ENCODE results near the gene RBP5.
A peak's percentile ranks its signal among the peaks of the same experiment; 100 is the strongest.

RBP5 gene, protein sequence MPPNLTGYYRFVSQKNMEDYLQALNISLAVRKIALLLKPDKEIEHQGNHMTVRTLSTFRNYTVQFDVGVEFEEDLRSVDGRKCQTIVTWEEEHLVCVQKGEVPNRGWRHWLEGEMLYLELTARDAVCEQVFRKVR

DNA sequence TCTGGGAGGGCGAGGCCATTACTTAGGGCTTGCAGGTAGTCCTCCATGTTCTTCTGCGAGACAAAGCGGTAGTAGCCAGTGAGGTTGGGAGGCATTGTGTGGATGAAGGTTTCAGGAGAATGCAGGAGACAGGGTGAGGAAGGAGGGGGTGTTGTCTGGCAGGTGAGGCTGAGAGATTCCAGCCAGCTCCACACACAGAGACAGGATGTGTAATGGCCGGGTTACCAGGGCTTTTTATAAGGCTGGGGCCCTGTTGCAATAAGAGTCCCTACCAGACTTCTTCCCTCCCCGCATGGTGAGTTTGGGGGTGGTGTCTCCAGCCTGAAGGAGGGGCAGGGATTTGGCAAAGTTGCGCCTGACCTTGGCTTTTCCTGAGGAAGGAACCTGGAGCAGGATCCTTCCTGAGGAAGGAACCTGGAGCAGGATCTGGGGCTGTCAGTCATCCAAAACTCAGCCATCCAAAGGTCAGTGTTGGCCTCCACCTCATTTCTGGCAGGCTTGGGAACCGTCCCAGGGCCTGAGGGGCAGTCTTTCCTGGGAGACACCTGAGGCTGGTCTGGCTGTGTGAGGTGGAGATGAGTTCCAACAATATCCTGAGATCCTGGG is at the start of gene RBP5:
TSS of gene RBP5 (minus strand) at position 209 of the 606 bp plus-strand sequence. CDS start at position 95, 114 bp downstream.
- no peak for DNase-seq

DNA sequence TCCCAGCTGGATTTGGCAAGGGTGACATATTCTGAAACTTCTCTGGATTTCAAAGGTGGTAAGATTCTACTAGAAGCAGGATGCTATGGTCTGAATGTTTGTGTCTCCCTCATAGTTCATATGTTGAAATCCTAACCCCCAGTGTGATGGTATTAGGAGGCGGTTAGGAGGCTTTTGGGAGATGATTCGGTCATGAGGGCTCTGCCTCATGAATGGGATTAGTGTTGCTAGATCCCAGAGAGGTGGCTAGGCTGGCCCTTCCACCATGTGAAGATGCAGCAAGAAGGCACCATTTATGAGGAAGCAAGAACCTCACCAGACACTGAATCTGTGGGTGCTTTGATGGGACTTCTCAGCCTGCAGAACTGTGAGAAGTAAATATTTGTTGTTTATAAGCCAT is 49.8 kb upstream of the RBP5 start:
- no peak for DNase-seq

DNA sequence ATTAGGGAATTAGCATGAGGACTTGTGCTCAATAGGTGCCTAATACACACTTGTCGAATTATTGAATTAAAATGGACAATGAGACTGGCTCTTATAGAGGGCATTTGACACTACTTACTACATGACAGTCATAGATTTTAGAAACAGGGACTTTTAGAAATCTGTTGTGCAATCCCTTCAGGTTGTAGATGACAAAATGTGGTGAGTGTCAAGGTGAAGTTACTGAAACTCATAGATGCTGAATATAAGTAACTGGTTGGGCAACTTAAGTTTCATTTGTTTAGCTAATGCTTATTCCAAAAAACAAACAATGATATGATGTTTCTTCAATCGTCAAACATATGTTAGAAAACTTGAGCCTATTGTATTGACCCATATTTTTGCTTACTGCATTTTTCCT is 47.9 kb upstream of the RBP5 start:
- no peak for DNase-seq

DNA sequence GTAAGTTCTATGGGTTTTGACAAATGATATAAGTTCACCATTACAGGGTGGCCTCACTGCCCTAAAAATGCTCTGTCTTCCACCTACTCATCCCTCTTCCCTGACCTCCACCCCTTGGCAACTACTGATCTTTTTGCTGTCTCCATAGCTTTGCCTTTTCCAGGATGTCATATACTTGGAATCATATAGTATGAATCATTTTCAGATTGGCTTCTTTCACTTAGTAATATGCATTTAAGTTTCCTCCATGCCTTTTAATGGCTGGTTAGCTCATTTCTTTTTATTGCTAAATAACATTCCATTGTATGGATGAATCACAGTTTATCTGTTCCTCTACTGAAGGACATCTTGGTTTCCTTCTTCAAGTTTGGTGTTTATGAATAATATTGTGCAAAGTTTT is 46.8 kb upstream of the RBP5 start:
- no peak for DNase-seq

DNA sequence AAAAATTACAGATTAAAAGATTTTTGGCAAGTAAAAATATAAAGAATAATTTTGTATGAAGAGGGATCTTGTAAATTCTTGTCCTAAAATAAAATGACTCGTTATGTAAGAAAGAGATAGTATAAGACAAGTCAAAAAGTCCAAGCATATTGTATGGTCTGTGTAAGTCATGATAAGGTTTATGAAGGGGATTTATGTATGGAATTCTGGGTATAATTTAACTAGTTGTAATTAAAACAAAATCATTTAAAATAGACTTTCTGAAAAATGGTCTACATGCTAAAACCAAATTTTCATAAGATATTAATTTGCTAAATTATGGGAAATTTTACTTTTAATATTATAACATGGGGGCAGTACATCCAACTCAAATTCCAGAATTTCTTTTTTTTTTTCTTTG is 43.2 kb upstream of the RBP5 start:
- DNase-seq, result no peak

DNA sequence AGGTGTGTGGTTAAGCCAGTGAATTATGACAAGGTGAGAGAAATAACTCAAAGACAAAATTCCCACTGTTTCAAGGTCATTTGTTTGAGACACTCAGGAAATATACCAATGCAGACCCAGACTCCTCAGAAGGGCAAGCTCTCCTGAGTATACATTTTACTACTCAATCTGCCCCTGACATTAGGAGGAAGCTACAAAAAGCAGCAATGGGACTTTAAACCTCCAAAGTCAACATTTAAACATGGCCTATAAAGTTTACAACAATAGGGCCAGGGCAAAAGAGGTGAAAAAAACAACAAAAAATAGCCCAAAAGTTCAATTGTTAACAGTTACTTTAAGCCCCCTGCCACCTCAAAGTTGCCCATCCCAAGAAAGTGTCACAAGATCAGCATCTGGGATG is 41.3 kb upstream of the RBP5 start:
- no peak for DNase-seq

DNA sequence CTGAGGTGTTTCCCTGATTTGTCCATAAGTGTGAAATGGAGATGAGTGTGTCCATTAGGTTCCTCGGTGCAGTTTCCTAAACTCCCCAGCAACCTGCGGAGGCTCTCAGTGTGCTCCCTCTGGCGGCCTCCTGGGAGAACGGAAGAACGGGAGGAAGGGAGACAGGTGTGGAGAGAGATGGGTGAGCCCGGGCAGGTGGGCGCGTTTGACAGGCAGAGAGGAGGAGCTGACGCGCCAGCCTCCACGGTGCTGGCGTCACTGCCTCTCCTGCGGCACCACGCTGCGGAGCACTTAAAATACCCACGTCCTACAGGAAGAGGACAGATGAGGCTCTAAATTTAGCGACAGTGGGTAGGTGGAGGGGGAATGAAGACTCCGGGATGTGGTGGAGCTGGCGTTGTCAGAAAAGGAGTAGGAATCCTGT is 34.0 kb upstream of the RBP5 start:
- DNase-seq, result peak; percentile 24

DNA sequence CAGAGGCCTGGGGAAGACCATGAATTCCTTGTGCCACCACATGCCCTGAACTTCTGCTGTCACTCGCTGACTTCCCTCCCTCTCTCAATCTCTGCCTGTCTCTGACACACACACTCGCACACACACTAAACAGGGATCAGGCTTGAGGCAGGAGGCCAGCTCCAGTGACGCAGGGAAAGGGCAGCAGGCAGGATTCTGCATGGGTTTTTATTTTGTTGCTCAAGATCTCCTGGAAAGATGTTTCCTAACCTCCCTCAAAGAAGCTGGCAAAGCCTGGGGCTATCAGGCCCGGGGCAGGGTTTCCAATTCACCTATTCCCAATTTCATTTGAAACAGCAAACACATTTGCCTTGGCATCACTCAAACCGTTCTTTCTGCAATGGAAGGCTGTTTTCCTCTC is 33.1 kb upstream of the RBP5 start:
- no peak for DNase-seq

DNA sequence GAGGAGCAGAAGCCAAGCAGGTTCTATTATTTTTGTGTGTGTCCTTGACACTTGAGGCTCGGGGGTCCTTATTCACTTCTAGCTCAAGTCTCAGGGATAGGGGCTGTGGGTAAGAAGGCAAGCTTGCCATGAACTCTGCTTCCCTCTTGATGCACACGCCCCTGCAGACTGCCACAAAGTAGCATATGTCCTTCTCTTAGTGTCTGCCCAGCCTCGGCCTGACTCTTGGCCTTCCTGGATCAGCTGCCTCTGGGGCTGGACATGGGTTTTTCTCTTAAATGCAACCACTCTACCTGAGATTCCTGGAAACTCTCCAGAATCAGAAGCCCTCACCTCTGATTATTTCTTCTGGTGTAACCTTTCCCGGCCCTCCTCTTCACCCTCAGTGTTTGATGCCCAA is 32.6 kb upstream of the RBP5 start:
- no peak for DNase-seq

DNA sequence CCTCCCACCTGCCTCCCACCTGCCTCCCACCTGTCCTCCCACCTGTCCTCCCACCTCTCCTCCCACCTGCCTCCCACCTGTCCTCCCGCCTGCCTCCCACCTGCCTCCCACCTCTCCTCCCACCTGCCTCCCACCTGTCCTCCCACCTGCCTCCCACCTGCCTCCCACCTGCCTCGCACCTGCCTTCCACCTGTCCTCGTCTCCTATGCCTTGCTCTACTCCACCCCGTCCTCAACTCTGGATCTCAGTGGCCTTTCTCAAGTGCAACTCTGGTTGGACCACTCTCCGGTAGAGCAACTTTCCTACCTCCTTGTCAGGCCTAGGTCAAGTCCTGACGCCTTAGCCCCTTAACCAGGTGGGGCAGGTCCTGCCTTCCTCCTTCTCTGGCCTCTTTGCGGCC is 31.5 kb upstream of the RBP5 start:
- DNase-seq, result no peak

DNA sequence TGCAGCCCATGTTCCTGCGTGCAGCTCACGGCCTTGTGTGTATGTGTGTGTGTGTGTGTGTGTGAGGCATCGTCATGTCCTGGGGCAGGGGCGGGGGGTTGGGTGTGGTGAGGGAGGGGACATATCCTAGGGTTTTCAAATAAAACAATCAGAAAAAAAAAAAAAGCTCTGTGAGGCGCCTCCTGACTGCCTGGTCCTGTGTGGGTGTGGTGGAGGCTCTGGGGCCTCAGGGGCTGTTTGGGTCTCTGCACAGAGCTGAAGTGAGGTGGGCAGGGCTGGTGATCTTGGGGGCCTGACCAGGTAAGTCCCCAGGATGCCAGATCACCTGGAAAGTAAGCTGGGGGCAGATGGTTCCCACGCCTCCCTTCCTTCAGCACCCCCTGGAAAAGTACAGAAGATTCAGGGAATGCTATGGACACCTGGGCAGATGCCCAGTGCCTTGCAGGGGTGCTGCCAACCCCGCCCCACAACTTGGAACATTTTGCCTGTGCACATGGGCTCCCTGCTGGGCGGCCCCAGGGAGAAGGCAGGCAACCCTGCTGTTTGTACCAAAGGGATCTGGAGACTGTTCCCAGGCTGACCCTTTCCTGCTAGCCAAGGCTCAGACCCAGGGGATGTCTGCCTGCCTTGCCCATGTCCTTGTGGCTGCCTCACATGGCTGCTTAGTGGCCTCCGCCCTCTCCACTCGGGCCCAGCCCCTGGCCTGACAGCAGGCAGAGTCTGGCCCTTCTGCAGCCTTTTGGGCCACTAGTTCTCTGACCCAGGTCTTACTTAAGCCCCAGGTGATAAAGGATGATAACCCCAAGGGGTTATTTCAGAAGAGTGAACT is 30.3 kb upstream of the RBP5 start:
- DNase-seq, result no peak

DNA sequence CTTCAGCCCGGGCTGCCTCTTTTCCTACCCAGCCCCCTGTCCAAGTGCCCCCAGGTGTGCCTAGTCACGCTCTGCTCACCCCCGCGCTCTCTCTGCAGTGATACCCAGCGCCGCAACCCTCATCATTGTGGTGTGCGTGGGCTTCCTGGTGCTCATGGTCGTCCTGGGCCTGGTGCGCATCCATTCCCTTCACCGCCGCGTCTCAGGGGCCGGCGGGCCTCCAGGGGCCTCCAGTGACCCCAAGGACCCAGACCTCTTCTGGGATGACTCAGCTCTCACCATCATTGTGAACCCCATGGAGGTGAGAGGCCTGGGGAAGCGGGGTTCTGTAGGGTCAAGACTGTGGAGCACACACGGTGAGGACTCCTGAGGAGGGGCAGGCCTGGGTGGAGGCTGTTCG is 28.7 kb upstream of the RBP5 start:
- no peak for DNase-seq

DNA sequence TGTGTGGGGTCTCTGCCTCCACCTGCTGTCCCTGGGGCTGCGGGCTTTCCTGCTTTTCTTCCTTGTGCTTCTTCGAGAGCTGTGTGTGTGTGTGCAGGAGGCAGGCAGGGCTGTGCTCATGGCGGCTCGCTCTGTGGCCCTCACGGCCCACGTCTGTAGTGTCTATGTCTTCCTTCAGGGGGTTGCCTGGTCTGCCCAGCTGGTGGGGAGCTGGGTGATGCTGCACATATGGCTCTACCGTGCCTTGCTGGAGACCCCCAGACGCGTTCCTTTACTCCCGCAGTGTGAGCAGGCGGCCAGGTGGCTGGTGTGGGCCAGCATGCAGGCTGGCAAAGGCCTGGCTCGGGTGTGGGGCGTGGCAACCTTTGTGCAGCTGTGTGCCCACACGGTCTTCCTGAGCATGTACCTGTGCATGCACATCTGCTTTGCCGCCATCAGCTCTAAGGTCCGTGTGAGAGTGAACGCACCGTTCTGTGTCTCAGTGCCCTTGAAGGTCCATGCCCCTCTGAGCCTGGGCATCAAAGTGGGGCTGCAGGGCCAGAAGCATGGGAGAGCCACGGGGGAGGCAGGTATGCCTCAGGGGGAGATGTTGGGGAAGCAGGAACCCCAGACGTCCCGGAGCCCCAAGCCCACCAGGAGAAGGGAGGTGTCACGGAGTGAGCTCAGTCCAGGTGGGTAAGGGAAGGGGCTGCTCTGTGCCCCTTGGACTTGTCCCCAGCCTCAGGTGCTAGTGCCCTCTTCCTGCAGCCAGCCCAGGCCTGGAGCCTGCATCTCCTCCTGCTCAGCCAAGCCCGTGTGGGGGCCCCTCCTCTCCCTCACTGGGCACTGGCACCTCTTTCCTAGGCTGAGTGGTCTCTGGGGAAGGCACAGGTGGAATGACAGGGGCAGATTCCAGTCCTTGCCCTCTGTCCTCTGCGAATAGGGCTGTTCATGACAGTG is 27.8 kb upstream of the RBP5 start:
- no peak for DNase-seq

DNA sequence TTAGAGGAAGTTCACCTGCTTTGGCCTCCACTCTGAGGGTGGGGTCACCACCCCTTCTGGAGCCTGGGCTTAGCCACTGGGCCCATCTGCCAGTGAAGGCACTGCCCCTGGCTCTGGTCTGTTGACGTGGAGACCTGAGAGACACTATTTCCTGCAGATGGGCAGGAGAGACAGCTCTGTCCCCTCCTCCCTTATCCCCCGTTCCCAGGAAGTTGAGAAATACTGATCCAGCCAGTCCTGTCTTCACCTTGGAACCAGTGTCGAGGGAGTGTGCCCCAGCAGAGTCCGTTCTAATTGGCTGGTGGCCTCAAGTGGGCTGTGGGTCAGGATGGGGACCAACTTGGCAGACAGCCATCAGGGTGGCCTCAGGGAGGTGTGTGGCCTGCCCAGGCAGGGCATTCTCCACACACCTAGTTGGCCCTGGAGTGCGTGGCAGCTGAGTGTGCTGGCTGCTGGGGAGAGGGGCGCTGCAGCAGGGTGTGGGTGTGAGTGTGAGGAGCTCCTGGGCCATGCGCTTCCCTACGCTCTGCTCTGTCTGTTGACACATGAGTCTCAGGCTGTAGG is 26.9 kb upstream of the RBP5 start:
- no peak for DNase-seq

DNA sequence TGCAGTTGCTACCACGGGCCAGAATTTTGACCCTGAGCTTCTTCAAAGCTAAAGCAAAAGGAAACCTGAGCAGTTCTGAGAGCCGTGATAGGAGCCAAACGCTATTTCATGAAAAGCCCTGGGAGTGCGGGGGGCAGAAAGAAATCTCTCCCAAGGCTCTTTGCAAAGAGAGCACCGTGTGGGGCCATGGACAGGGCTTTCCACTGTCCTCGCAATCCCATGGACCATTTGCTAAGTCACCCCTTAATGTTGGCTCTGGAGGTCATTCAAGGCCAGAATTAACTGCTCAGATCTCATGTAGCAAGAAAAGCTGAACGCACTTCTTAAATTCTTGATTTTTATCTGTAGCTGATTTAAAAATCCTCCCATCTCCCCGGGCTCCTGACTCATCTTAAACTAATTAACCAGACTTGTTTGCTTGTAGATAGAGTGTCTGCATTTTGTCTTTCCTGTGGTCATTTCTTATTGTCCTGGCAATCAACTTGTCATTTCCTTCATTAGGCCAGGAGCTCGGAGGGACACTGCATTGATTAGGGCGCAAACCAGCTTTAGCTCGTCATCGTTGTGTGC is 26.3 kb upstream of the RBP5 start:
- DNase-seq, result no peak

DNA sequence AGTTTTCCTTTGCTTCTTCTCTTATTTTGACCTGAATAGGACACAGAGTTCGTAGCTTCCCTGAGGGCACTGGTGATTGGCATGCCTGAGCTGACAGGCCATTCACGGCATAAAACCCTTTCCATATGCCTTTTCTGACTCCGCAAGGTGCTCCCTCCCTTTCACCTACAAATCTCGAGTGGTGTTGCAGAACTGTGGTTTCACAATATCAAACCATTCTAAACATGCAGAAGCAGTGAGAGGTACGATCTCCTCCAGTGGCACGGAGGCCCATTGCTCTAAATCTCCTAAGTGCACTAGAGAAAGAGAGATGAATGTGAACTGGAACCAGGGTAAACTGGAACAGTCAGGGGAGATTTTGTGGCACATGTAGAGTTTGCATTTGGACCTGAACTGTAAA is 25.4 kb upstream of the RBP5 start:
- DNase-seq, result no peak

DNA sequence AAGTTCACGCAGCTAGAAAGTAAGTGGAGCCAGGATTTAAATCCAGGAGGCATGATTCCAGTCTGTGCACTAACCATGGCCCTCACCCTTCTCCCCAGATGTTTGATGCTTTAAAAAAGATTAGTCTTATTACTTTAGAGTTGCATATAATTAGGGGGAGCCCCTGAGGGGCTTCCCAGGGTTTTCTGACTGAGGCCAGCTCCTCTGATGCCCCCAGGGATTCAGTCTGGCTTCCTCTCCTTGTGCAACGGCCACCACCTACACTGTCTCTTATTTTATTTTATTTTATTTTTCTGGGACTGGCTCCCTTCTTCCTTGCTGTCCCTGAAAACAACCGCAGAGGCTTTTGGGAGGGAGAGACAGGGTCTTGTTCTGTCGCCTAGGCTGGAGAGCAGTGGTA is 24.1 kb upstream of the RBP5 start:
- no peak for DNase-seq

DNA sequence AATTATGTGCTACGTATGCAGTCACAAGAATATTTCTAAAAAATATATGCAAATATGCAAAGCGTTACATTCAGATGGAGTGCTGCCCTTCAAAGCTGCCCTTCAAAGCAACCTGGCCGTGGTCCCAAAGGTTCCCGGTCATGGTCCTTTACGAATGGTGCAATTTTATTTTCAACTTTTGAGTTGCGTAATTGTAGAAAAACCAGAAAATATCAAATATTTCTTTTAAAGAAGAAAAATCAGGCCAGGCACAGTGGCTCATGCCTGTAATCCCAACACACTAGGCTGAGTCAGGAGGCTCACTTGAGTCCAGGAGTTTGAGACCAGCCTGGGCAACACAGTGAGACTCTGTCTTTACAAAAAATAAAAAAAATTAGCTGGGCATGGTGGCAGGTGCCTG is 22.8 kb upstream of the RBP5 start:
- DNase-seq, result no peak

DNA sequence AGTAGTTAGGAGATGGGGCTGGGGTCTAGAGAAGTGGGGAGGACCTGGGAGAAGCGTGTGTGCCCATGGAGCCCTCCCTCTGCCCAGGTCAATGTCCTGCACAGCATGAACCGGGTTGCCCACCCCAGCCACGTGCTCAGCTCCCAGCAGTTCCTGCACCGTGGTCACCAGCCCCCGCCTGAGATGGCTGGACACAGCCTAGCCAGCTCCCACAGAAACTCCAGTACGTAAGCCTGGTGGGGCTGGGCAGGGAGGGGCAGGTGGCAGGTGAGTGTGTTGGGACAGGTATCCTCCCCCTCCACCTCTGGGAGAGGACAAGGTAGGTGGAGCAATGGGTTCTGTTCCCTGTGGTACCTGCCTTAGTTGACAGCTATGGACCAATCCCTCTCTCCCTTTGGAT is 22.2 kb upstream of the RBP5 start:
- DNase-seq, result no peak

DNA sequence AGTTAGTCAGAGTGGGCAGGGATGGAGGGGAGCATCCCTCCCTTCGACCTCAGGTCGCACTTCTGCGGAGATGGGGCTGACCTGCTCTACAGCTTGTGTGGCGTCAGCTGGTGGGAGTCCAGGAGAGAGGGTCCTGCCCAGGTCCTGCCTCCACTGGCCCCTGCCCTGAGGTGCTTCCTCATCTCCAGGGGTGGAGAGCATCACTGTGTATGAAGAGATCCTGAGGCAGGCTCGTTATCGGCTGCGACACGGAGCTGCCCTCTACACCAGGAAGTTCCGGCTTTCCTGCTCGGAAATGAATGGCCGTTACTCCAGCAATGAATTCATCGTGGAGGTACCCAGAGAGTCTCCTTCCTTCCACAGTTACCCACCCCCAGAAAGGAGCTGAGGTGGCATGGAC is 21.7 kb upstream of the RBP5 start:
- DNase-seq, result no peak

DNA sequence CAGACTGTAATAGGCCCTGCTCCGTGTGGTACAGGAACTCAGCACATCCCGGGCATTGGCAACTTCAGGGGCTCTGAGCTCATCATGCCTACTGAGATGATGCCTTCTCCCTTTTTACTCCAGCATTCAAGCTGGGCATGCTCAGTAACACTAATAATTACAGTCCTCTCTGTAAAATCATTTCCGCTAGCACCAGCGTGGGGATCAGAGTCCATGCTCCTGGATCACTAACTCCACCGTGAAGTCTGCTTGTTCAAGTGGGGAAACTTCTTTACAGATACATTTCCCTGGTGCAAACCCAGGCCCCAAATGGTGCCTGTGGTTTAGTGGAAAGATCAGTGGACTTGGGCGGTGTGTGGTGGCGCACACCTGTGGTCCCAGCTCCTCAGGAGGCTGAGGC is 18.2 kb upstream of the RBP5 start:
- DNase-seq, result no peak

DNA sequence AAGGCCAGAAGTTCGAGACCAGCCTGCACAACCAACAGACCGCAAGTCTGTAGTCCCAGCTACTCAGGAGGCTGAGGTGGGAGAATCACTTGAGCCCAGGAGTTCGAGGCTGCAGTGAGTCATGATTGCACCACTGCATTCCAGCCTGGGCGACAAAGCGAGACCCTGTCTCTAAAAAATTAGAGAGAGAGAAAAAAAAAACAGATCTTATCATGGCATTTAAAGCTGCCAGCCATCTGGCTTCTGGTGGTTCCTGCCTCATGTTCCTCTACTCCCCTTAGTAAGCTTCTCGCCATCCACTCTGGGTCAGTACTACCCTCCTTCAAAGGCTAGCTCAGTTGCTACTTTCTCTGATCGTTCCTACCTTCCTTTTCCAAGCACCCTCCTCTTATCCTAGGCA is 17.5 kb upstream of the RBP5 start:
- DNase-seq, result no peak

DNA sequence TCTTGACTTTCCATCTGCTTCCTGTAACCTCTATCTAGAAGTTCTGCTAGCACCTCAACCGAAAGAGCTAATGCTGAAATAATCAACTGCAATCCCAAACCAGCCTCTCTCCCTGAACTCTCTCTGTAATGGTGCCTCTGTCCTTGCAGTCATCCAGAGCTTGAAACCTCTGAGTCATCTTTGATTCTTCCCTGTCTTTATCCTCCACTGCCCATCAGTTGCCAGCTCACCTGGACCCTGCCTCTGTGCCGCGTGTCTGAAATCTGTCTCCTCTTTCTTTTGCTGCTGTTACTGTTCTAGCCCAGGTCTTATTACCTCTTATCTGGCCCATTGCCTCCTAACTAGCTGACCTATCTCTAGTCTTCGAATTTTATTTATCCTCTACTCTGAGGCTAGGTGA is 17.0 kb upstream of the RBP5 start:
- DNase-seq, result no peak
